Mesothelial cell of epicardium (in vitro differentiated cells): Measurements from ENCODE around the gene CPLX1. TPM values are rescaled to one million over a fixed set of nuclear protein-coding genes. Genes with fewer than 3 reads are reported as not detected.
"Not testable (repeated sequence)": the region's sequence is repeated elsewhere in the genome, so short reads cannot be mapped to it uniquely, and the experiment has no call there.

Source experiments
- DNase-seq, 2 experiments: peaks; one replicate each; pipeline ENCODE4 v3.0.0; 2021; ENCODE audit warnings: low spot score in 2 of 2; ENCODE audit not compliant: unreplicated experiment in 2 of 2
- H3K27ac Mint-ChIP-seq: 2 replicates; pipeline ENCODE4 v1.8.0; 2021; ENCODE audit warnings: mixed read lengths
- H3K27me3 Mint-ChIP-seq: 2 replicates; pipeline ENCODE4 v1.8.0; 2021; ENCODE audit warnings: low read depth, mixed read lengths
- H3K36me3 Mint-ChIP-seq: 2 replicates; pipeline ENCODE4 v1.8.0; 2021; ENCODE audit warnings: mixed read lengths
- H3K4me1 Mint-ChIP-seq: 2 replicates; pipeline ENCODE4 v1.8.0; 2021; ENCODE audit warnings: mixed read lengths
- H3K4me3 Mint-ChIP-seq: 2 replicates; pipeline ENCODE4 v1.8.0; 2021; ENCODE audit warnings: mild to moderate bottlenecking, moderate library complexity, mixed read lengths
- H3K9me3 Mint-ChIP-seq: 2 replicates; pipeline ENCODE4 v1.8.0; 2021; ENCODE audit warnings: mixed read lengths
- CTCF ChIP-seq: fragments of 200-600 bp; sonication (generic); IDR thresholded peaks from one replicate; pipeline ENCODE4 v1.5.0; 2021; ENCODE audit warnings: antibody characterized with exemption; ENCODE audit not compliant: unreplicated experiment
- total RNA-seq: library from RNA; stranded (reverse); gene quantifications from 3 replicates; pipeline ENCODE4 v1.2.1, GENCODE V29; 2021

The CPLX1 gene
- total RNA-seq, 1 donor from 2014 or later, result 4.6 TPM

- peak overlapping the region; percentile 95 for H3K27ac Mint-ChIP-seq
- peaks cover 26% of the 10 kb centered on the region for H3K36me3 Mint-ChIP-seq
- H3K9me3 Mint-ChIP-seq, result no peaks in the 10 kb centered on the region
- H3K27me3 Mint-ChIP-seq, result peaks cover 17% of the 10 kb centered on the region
- peak overlapping the region; percentile 83 for H3K4me3 Mint-ChIP-seq
- H3K4me1 Mint-ChIP-seq, result peaks cover 35% of the 10 kb centered on the region
- DNase-seq, result peak; percentile 97 to 100
- TF ChIP-seq CTCF, result no peak
Observed at GRCh38 chr4:781493-782216, 44.3 kb downstream of the CPLX1 start.

GRCh38 chr4:780716-781492 is 45.0 kb downstream of the CPLX1 start:
- peak overlapping the region; percentile 95 for H3K27ac Mint-ChIP-seq
- TF ChIP-seq CTCF, result no peak
- H3K27me3 Mint-ChIP-seq, result peaks cover 17% of the 10 kb centered on the region
- H3K4me3 Mint-ChIP-seq, result peak overlapping the region; percentile 83
- peaks cover 30% of the 10 kb centered on the region for H3K36me3 Mint-ChIP-seq
- peaks cover 38% of the 10 kb centered on the region for H3K4me1 Mint-ChIP-seq
- DNase-seq, result no peak
- H3K9me3 Mint-ChIP-seq, result no peaks in the 10 kb centered on the region

- DNase-seq, H3K9me3 Mint-ChIP-seq: not testable (repeated sequence)
- peak overlapping the region; percentile 83 for H3K4me3 Mint-ChIP-seq
- H3K27ac Mint-ChIP-seq, result peak overlapping the region; percentile 95
- H3K27me3 Mint-ChIP-seq, result peaks cover 11% of the 10 kb centered on the region
- peaks cover 33% of the 10 kb centered on the region for H3K36me3 Mint-ChIP-seq
- peaks cover 37% of the 10 kb centered on the region for H3K4me1 Mint-ChIP-seq
Observed at GRCh38 chr4:780255-780654, 45.7 kb downstream of the CPLX1 start.

- H3K4me1 Mint-ChIP-seq, result peaks cover 30% of the 10 kb centered on the region
- TF ChIP-seq CTCF, result no peak
- peaks cover 4% of the 10 kb centered on the region for H3K27me3 Mint-ChIP-seq
- H3K27ac Mint-ChIP-seq, result peak overlapping the region; percentile 95
- peak overlapping the region; percentile 83 for H3K4me3 Mint-ChIP-seq
- no peak for DNase-seq
- H3K36me3 Mint-ChIP-seq, result peaks cover 38% of the 10 kb centered on the region
- H3K9me3 Mint-ChIP-seq, result no peaks in the 10 kb centered on the region
Observed at GRCh38 chr4:779555-779954, 46.4 kb downstream of the CPLX1 start.

GRCh38 chr4:777520-778262 is 48.2 kb downstream of the CPLX1 start:
- DNase-seq, result no peak
- peaks cover 27% of the 10 kb centered on the region for H3K4me1 Mint-ChIP-seq
- no peak for TF ChIP-seq CTCF
- H3K27me3 Mint-ChIP-seq, result no peaks in the 10 kb centered on the region
- no peak overlapping the region for H3K4me3 Mint-ChIP-seq
- H3K9me3 Mint-ChIP-seq, result no peaks in the 10 kb centered on the region
- H3K27ac Mint-ChIP-seq, result no peak overlapping the region
- peaks cover 41% of the 10 kb centered on the region for H3K36me3 Mint-ChIP-seq
